ENCODE measurements around the gene GLUD1.

DNA sequence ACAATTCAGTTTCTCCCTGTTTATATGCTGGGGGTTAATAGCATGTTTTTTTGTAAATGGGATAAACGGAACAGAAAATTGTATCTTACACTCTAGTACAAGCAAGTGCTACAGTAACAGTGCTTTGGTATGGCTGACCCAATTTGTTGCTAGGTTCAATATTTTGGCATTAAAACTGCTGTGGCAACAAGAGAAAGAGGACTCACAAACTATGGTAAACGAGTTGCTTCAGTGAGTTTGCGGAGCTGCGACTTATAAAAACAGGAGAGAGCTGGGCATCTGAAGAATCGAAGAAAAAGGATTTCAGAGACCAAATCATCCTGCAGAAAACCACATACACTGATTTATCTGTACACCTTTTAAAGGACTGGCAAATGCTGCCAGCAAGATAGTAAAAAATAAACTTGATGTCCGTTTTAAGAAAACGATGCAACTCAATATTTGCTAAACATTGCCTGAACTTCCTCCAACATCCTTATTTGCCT lies 2.2 kb downstream of the GLUD1 start:
- TF ChIP-seq, protein P1, sequence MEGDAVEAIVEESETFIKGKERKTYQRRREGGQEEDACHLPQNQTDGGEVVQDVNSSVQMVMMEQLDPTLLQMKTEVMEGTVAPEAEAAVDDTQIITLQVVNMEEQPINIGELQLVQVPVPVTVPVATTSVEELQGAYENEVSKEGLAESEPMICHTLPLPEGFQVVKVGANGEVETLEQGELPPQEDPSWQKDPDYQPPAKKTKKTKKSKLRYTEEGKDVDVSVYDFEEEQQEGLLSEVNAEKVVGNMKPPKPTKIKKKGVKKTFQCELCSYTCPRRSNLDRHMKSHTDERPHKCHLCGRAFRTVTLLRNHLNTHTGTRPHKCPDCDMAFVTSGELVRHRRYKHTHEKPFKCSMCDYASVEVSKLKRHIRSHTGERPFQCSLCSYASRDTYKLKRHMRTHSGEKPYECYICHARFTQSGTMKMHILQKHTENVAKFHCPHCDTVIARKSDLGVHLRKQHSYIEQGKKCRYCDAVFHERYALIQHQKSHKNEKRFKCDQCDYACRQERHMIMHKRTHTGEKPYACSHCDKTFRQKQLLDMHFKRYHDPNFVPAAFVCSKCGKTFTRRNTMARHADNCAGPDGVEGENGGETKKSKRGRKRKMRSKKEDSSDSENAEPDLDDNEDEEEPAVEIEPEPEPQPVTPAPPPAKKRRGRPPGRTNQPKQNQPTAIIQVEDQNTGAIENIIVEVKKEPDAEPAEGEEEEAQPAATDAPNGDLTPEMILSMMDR (IDR thresholded peaks at IDR 0.05) = no peak
- TF ChIP-seq POLR2A (IDR thresholded peaks at IDR 0.05) = no peak

Data from thyroid gland (tissue), 4 donors.